Left renal cortex interstitium (tissue), 4 donors: ENCODE data around the gene ITPR1. TPM values are rescaled to one million over a fixed set of nuclear protein-coding genes. Genes with fewer than 3 reads are reported as not detected.

Experiments
- DNase-seq, 4 donors: peaks; one replicate each; pipeline ENCODE4 v3.0.0-alpha.2; 2013; ENCODE audit warnings: low read depth in 4 of 4, low spot score in 2 of 4, missing footprints in 1 of 4
- polyA plus RNA-seq, 4 donors: library from polyadenylated mRNA; unstranded; fragments of 120-200 nt; gene quantifications; one replicate each; pipeline ENCODE4 v1.2.1, GENCODE V29; 2013; ENCODE audit not compliant: insufficient read length in 4 of 4

ITPR1 gene
- polyA plus RNA-seq, 4 donors, result 43.9 to 60.1 (median 53.5) TPM

DNA sequence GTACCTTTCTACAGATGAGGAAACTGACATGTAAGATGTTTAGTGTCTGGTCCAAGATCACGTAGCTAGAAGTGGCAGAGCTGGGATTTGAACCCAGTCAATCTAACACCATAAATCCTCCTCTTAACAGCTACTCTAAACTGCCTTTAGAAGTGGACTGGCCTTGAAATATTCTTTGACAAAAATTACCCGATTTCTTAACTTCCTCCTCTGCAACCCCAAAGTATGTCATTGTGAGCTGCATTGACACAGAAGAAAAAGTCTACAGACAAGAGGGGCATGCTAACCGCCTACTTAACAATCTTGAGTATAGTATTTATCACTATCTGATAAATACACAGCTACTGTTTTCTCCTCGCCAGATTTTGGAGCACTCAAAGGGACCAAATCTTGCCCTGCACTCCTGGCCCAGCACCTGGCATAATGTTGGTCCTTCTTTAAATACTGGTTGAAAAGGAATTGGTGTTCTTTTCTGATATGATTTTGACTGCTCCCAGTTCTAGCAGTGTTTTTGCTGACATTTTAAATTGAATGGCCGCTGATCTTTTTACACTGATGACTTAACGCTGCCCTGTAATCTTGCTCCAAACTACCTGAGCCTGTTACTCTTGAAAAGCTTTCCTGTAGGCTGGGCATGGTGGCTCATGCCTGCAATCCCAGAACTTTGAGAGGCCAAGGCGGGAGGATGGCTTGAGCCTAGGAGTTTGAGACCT is 36.9 kb downstream of the ITPR1 start:
- DNase-seq, result no peak

DNA sequence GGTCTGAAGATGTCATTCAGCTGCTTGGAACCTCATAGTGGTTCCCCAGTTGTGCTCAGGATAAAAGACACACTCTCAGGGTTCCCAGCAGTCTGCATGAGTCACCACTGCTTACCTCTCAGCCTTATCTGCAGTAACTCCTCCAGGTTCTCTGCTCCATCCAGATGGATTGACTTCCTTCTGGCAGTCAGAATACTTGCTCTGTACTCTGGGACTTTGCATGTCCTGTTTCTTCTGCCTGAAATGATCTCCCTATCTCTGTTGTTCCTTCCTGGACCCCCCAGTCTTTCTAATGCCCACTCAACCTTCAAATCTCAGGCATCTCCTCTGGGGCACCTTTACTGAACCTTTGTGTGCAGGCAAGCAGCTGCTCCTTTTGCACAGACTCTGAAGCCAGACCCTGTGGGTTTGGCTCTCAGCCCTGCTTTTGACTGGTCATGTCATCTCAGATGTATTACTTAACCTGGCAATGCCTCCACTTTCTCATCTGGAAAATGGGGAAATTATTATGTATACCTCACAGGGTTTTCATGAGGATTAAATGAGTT is 38.4 kb downstream of the ITPR1 start:
- no peak for DNase-seq

DNA sequence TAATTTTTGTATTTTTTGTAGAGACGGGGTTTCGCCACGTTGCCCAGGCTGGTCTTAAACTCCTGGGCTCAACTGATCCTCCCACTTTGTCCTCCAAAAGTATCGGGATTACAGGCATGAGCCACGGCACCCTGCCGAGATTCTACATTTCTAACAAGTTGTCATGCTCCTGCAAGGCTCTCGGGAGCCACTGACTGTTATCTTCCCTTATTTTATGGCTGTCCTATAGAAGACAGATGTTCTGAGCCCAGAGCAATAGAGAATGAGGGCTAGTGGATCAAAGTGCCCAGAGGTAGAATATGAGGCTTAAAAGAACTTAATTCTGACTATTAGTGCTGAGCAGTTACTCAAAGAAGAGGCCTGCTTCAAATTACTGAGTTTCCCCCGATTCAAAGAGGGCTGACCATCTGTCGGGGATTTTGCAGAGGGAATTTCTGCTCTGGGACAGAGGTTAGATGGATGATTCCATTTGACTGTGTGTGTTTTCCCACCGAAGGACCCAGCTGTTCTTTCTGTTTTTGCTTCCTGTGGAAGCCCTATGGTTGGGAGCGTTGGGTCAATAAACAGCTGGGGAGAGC is 39.5 kb downstream of the ITPR1 start:
- no peak for DNase-seq

DNA sequence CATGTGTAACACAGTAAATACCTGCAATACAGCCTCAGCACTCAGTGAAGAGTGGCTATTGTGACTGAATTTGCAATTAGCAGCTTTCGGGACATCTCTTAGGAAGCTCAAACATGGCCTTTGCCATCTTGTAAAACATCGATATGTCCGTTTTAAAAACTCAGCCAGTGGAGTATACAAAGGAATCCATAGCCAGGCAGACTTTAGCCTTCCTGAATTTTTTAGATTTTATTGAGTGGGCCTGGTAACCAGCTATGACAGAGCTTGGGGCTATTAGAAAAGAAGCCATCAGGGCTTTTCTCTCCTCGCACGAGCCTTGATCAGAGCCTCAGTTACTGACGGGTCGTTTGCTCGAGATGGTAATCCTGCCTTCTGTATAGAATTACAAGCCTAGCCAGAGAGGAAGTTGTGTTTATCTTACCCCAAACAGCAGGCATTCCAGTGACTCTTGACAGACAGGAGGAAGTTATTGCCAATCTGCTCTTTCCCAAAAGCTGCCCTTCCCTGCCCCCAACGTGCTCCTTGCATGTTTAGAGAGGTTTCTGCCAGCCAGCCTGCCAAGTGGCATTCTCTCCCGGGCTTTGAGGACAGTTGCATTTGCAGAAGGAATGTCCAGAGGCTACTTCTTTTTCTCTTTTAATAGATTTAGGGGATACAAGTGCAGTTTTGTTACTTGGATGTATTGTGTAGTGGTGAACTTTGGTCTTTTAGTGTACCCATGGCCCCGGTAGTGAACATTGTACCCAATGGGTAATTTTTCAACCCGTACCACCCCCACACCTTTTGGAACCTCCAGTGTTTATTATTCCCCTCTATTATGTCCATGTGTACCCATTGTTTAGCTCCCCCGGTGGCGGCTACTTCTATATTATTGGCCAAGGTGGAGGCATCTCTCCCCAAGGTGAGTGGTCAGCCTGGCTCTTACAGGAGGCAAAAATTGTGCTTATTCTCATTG is 40.6 kb downstream of the ITPR1 start:
- no peak for DNase-seq

DNA sequence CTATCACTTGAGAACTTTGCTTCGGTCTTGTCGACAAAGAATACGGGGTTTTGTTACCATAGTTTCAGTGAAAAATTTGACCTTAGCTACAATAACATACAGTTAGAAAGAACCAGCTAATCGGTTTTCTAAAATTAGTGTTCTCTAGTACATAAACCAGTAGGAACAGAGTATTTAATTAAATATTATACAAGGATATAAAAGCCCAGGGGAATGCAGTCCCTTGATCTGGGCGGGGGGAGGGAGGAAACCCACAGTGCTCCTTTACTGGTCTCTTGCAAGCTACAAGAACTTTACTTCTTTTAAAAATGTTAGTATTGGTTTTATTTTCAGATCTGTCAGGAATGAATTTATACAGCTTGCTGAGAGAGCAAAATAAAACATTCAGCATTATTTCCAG is 41.8 kb downstream of the ITPR1 start:
- no peak for DNase-seq

DNA sequence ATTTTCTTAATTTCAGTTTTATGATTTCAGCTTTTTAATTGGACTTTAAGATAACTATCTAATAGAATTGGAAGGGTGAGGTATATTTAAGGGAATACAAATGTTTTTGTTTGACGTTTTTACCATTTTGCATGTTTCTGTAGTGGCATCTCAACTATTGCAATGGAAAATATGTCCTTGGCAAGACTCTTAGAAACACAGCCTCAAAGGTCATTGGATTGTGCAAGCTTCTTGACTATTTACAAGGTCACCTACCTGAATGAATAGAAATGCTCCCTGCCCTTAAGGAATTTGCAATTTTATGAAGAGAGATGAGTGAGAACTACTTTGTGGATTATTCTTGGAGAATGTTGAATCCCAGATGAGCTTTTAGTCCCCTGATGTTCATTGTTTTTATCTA is 43.1 kb downstream of the ITPR1 start:
- no peak for DNase-seq

DNA sequence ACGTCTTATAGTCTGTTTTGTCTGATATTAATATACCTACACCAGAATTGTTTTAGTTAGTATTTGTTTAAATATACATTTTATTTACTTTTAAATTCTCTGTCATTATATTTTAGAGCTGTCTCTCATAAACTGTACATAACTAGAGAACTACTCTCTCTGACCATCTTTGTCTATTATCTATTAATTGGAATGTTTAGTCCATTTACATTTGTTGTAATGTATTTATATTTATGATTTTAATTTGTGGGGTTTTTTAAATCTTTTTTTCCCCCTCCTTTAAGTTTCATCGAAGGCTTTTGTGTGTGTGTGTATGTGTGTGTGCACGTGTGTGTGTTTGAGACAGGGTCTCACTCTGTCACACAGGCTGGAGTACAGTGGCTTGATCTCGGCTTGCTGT is 47.1 kb downstream of the ITPR1 start:
- no peak for DNase-seq

DNA sequence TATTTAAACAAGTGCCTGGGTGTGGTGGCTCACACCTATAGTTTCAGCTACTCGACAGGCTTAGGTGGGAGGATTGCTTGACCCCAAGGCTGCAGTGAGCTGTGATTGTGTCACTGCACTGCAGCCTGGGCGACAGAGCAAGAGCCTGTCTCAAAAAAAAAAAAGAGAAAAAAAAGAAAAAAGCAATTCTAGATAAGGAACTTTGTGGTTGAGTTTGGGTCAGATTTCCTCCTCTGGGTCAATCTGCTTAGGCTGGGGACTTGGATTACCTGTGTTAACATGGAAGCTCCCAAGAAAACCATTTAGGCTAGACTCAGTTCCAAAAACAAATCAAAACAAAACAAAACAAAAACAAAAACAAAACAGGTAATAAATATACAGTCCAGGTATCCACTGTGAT is 50.0 kb downstream of the ITPR1 start:
- no peak for DNase-seq

DNA sequence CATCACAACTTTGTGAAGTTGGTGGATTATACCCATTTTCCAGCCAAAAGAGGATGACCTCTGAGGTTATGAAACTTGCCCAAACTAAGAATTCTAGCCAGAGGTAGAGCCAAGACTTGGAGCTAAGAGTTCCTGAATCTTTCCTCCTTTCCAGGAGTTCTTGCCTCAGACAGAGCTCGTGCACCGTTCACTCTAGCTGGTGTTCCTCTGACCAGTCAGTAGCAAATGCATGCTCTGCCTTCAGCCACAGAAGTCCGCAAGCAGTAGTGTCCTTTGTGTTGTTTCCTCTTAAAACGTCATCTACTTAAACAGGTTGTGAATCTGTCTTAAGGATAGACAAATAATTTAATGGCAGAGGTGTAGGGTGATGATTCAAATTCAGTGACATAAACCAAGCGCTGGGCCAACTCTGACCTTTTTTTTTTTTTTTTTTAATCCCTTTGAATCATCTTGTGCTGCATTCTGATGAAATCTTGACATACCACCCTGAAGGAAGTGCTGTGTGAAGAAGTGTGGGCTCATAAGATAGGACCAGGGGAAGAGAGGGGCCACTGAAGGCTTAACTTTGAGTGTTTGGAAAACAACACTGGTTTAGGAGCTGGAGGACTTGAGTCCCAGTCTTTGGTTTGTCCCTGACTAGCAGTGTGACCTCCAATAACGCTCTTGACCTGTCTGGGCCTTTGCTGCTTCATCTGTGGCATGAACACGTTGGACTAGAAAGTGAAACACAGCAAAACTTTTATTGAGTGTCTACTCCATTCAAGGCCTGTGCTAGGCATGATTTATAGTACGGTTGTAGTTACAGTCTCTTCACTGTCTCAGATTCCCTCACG is 53.4 kb downstream of the ITPR1 start:
- DNase-seq, result no peak

DNA sequence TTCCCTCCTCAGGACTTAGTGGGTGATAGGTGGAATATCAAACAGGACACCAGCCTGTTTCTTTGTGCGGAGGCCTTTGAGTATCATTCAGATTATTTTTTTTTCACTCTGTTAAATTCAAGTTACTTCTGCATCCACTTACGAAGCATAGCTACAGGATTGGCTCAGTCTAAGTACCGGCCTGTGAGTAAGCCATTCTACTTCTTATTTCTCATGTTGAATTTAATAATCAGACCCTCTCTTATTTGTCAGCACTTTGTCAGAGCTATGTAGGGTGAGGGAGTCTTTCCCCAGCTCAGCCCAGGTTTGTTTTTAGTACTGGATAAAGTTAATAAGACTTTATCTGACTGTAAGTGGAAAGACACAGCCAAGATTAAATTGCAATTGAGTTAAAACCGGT is 54.7 kb downstream of the ITPR1 start:
- DNase-seq, result no peak

DNA sequence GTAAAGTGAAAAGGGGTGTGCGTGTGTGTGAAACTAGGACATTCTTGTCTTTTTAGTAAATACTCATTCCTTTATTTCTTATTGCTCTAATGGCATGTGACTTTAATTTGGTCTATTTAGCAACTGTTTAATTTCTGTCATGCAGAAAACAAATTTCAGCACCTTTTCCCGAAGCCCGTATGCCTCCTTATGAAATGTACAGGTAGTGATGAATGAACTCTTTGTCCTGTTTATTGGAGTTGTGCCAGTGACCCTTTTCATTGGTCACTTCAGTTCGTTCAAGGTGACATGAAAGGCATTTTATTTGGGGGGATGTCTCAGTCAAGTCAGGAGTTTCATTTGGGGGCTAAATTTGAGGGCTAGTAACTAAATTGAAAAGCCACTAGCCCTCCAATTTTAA is 55.2 kb downstream of the ITPR1 start:
- DNase-seq, result no peak

DNA sequence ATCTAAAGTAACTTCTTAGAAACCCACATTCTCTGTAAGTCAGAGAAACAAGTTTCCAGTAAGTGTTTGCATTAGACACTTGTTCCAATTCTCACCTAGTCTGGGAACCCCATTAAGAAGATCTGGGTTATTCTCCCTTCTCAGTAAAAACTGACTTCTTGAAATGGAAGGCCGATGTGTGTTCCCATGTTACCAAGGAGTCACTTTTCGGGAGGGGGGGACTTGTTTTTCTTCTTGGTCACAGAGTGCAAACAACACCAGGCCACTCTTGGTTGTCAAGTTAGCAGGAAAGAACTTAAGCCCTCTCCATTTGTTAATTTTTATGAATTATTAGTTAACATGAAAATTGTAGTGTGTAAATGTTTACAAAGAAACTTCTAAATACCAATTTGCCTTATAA is 55.6 kb downstream of the ITPR1 start:
- DNase-seq, result no peak

DNA sequence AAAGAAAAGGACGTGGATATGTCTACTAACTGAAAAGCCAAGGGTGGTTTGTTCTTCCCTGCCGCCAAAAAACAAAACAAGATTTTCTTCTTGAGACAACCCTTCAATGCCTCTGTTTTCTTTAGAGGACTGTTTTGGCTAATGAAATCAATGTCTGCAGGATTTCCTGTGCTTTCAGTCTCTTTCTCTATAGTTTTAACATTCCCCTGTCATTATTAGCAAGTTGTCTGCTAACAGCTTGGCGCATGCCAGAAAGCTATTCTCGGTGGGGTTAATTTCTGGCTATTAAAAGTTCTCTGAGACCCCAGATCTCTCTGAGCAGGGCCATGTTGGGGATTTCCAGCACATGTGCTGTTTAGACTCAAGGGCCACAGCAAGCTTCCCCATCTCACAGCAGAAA is 56.7 kb downstream of the ITPR1 start:
- DNase-seq, result no peak

DNA sequence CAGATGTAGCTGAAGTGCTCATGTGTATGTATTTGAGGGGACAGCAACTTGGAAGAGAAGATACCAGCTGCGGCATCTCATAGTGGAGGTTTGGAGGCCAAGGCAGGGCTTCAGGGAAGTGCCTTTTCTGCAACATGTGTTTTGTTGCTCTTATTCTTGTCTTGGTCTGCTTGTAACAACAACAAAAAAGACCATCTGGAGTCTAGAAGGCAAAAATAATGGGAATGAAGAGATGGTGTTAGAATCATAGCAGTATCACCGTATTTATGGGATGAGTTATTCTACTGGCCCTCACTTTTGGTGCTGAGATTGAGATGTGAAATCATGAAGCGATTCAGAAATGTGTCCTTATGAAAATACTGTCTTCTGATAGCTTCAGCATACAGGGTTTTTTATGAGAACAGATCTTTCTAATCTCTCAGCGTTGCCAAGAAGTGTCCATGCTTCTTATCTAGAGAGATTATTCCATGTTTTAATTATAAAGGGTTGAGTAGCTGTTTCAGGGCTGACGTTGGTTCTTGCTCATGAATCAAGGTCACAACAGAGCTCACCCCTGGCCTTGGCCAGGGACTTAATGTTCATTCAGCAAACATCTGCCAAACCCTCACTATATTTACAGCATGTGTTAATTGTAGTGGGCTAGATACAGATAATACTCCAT is 58.0 kb downstream of the ITPR1 start:
- peak in 1 of 4 donors; percentile 61 for DNase-seq

DNA sequence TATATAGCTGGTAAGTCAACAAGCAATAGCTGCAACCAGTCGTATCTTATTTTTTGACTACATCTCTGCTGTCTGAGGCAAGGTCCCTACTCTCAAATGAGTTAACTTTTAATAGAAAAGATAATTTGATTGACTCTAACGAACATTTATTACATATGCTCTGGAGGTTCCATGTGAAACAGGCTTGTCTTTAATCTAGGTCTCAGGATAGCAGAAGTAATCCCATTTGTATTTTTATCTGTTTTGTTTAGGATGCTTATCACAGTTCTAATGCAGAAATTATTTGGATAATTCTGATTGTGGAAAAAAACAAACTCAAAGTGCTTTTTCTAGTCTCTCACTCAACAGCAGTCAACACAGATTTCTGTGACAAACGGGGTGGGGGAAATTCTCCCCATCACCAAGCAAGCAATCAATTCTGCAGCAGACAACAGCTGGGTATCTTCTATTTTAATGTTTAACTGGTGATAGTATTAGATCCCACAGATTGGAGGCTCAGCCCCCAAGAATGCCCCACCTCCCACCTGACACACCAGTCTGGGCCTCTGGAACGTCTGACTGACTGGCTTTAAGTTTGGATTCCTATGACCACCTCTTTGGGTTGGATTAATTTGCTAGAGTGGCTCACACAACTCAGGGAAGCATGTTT is 58.8 kb downstream of the ITPR1 start:
- DNase-seq, result no peak

DNA sequence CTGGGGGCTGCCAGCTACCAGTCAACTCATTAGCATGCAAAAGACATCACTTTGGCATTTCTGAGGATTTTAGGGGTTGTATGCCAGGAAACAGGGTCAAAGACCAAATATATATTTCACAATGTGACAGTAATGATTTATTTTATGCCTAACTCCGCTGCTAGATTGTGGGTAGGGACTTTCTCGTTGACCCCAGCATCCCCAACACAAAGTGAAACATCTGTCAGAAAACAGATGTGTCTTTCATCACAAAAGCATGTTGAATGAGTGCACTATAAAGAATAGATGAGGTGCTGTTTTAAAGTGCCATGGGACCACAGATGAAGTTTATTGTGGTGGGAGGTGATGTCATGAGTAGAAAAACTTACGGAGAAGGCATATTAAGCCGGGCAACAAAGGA is 59.7 kb downstream of the ITPR1 start:
- DNase-seq, result no peak

DNA sequence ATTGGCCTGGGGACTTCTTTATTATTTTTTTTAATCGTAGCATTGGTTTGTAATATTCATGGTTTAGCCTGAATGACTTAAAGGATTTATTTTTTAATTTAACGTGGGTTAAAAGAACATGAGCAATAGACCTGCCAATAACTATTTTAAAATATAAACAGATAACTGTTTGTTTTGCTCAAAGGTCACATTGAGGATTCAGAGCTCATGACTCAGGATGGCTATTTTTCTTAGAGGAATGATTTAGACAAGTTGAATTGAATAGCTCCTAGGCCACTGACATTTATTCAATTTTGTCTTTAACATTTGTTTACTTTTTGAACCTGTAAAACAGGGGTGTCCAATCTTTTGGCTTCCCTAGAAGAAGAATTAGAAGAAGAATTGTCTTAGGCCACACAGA is 68.5 kb downstream of the ITPR1 start:
- DNase-seq, result no peak

DNA sequence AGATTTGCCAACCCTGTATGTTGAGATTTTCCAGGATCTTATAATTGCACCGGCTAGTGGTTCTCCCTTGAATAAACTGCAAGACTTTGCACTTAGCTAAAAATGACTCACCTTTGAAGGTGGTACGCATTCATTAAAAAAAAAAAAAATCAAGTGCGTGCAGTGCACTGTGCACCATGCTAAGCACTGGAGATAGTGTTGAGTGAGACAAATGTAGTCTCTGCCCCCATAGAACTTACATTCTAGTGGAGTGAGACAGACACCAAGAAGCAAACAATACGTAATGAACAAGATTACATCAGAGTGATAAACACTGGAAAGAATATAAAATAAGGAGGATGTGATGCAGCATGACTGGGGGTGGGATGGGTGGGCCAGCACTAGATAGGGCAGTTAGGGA is 69.4 kb downstream of the ITPR1 start:
- no peak for DNase-seq

DNA sequence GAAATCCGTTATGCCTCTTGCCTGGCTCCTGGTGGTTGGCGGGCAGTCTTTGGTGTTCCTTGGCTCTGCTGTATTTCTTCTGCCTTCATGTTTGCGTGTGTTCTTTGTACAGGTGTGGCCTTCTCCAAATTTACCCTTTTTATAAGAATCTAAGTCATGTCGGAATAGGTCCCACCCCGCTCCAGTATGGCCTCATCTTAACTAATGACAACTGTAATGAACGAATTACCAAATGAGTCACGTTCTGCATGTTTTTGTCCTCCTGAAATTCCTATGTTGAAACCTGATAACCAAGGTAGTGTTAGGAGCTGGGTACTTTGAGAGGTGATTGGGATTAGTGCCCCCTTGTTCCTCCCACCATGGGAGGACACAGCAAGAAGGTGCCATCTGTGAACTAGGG is 71.1 kb downstream of the ITPR1 start:
- DNase-seq, result no peak
